Vagina (tissue), 2 donors: ENCODE measurements around the gene PSMA6. TPM values are rescaled to one million over a fixed set of nuclear protein-coding genes. Genes with fewer than 3 reads are reported as not detected.

Experiments used
- DNase-seq, 2 donors: peaks; one replicate each; pipeline ENCODE4 v3.0.0-alpha.2; 2017; ENCODE audit errors: extremely low spot score in 2 of 2
- H3K27ac ChIP-seq: fragments of 200-600 bp; sonication (generic); one replicate; pipeline ENCODE4 v1.5.1; 2019
- H3K27me3 ChIP-seq: fragments of 200-600 bp; sonication (generic); one replicate; pipeline ENCODE4 v1.5.1; 2019
- H3K36me3 ChIP-seq, 2 donors: fragments of 200-600 bp; sonication (generic); one replicate each; pipeline ENCODE4 v1.5.1; 2017 to 2019
- H3K4me1 ChIP-seq: fragments of 200-600 bp; sonication (generic); one replicate; pipeline ENCODE4 v1.5.1; 2019
- H3K4me3 ChIP-seq, 2 donors: fragments of 200-600 bp; sonication (generic); 1 replicate in 1 of 2; 2 replicates in 1 of 2; pipeline ENCODE4 v1.5.1; 2016 to 2019
- H3K9me3 ChIP-seq: fragments of 200-600 bp; sonication (generic); one replicate; pipeline ENCODE4 v1.5.1; 2019
- POLR2A ChIP-seq, 2 donors: fragments of 450-650 bp; IDR thresholded peaks; one replicate each; pipeline ENCODE4 v1.6.1; 2017; ENCODE audit warnings: antibody characterized with exemption in 2 of 2, mild to moderate bottlenecking in 2 of 2, moderate library complexity in 2 of 2
- POLR2AphosphoS5 ChIP-seq, 2 donors: sonication (generic); formaldehyde crosslinking; IDR thresholded peaks; one replicate each; pipeline ENCODE4 v1.9.0; 2017; ENCODE audit warnings: antibody characterized with exemption in 2 of 2, mild to moderate bottlenecking in 2 of 2, low read depth in 1 of 2; ENCODE audit not compliant: insufficient read depth in 1 of 2
- intact Hi-C: fragments of 100-400 bp; cut with DNase I; formaldehyde crosslinking; loops from one replicate; pipeline ENCODE4 v1.15.1; 2023
- total RNA-seq: library from RNA; depleted of rRNA; stranded (reverse); fragments of >200 nt; gene quantifications from one replicate; pipeline ENCODE4 v1.2.3, GENCODE V29; 2016
- TF ChIP-seq, protein P1 (sequence below), 3 experiments: fragments of 450-650 bp in 2 of 3; fragments of 200-600 bp in 1 of 3; sonication (generic) in 1 of 3; IDR thresholded peaks; one replicate each; pipeline ENCODE4 v1.5.1; 2017 to 2019; ENCODE audit warnings: antibody characterized with exemption in 3 of 3, mild to moderate bottlenecking in 2 of 3, moderate library complexity in 2 of 3

Gene PSMA6
- total RNA-seq, 1 donor from 2014 or later: 76.9 TPM

DNA sequence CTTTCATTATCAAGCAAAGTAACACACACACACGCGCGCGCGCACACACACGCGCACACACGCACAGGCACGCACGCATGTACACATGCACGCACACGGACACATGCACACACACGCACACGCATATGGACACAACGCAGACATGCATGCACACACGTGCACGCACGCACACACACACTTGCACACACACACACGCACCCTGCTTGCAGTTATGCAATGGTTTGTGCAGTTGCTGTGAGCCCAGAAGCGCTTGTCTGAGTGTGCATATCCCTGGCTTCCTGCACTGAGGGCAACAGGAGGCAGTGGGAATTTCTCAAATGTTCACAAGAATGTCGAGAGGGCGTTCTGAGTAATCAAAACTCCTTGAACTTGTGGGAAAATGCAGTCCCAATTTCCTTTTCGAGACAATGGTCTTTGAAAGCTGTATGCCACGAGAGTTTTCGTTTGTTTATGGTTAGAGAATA lies 70.8 kb downstream of the PSMA6 start:
- no peak for DNase-seq
- intact Hi-C loops: no loop called here
- Histone ChIP-seq H3K36me3 (no peaks in the 10 kb centered on the region), H3K9me3 (no peaks in the 10 kb centered on the region), H3K27me3 (no peaks in the 10 kb centered on the region), H3K4me1 (peaks cover 28% of the 10 kb centered on the region), H3K27ac (no peak overlapping the region), H3K4me3 (no peak overlapping the region)
- TF ChIP-seq POLR2AphosphoS5 (IDR thresholded peaks at IDR 0.05; ENCODE audit: insufficient read depth in 1 of 2, low read depth in 1 of 2) (no peak), POLR2A (IDR thresholded peaks at IDR 0.05) (no peak)
- TF ChIP-seq, protein P1, sequence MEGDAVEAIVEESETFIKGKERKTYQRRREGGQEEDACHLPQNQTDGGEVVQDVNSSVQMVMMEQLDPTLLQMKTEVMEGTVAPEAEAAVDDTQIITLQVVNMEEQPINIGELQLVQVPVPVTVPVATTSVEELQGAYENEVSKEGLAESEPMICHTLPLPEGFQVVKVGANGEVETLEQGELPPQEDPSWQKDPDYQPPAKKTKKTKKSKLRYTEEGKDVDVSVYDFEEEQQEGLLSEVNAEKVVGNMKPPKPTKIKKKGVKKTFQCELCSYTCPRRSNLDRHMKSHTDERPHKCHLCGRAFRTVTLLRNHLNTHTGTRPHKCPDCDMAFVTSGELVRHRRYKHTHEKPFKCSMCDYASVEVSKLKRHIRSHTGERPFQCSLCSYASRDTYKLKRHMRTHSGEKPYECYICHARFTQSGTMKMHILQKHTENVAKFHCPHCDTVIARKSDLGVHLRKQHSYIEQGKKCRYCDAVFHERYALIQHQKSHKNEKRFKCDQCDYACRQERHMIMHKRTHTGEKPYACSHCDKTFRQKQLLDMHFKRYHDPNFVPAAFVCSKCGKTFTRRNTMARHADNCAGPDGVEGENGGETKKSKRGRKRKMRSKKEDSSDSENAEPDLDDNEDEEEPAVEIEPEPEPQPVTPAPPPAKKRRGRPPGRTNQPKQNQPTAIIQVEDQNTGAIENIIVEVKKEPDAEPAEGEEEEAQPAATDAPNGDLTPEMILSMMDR (IDR thresholded peaks at IDR 0.05): no peak

- TF ChIP-seq POLR2A (IDR thresholded peaks at IDR 0.05): no peak
- TF ChIP-seq, protein P1 (IDR thresholded peaks at IDR 0.05): no peak
- TF ChIP-seq POLR2AphosphoS5 (IDR thresholded peaks at IDR 0.05; ENCODE audit: insufficient read depth in 1 of 2, low read depth in 1 of 2): peak; percentile 84 to 87
- peak in 1 of 2 donors; percentile 98 for DNase-seq
- intact Hi-C loops: loop anchor here (5.0 kb wide), 1 partner anchor 37 kb away; the partner anchor contains the start of gene NFKBIA
Observed at GRCh38 chr14:35365130-35366055, 73.2 kb downstream of the PSMA6 start.

DNA sequence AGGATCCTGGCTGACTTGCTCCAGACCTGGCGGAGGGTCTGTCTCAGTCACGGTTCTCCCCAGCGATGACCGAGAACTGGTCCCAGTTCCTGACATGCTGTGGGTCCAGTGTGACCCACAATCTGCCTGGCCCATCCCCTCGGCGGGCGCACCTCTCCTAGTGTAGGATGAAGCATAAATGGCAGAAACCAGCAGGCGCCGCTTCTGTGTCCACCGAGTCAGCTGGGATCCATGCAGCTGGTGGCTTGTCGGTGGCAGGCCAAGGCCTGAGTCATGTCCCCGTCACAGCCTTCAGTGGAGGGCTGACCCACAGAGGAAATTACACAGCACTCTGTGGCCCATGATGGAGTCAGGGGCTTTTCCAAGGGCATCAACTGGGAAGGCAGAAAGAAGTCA lies 73.9 kb downstream of the PSMA6 start:
- Histone ChIP-seq H3K27me3 (no peaks in the 10 kb centered on the region), H3K27ac (peak overlapping the region; percentile 85), H3K4me1 (peaks cover 43% of the 10 kb centered on the region), H3K36me3 (no peaks in the 10 kb centered on the region), H3K4me3 (no peak overlapping the region), H3K9me3 (no peaks in the 10 kb centered on the region)
- intact Hi-C loops: loop anchor here (5.0 kb wide), 1 partner anchor 36 kb away; the partner anchor contains the start of gene NFKBIA
- no peak for DNase-seq
- TF ChIP-seq POLR2A (IDR thresholded peaks at IDR 0.05) (no peak), POLR2AphosphoS5 (IDR thresholded peaks at IDR 0.05; ENCODE audit: insufficient read depth in 1 of 2, low read depth in 1 of 2) (peak in 1 of 2 donors; percentile 3)

More at GRCh38 chr14:35365130-35366055, 73.2 kb downstream of the PSMA6 start:
- Histone ChIP-seq H3K36me3 (no peaks in the 10 kb centered on the region), H3K4me3 (no peak overlapping the region), H3K9me3 (no peaks in the 10 kb centered on the region), H3K4me1 (peaks cover 43% of the 10 kb centered on the region), H3K27ac (peak overlapping the region; percentile 85), H3K27me3 (no peaks in the 10 kb centered on the region)

GRCh38 chr14:35366521-35366976 lies 74.4 kb downstream of the PSMA6 start:
- Histone ChIP-seq H3K9me3 (no peaks in the 10 kb centered on the region), H3K4me1 (peaks cover 43% of the 10 kb centered on the region), H3K27ac (peak overlapping the region; percentile 85), H3K4me3 (no peak overlapping the region), H3K36me3 (no peaks in the 10 kb centered on the region), H3K27me3 (no peaks in the 10 kb centered on the region)
- no peak for DNase-seq
- TF ChIP-seq POLR2AphosphoS5 (IDR thresholded peaks at IDR 0.05; ENCODE audit: insufficient read depth in 1 of 2, low read depth in 1 of 2) (no peak), POLR2A (IDR thresholded peaks at IDR 0.05) (no peak)
- TF ChIP-seq, protein P1 (IDR thresholded peaks at IDR 0.05): no peak
- intact Hi-C loops: loop anchor here (5.0 kb wide), 1 partner anchor 36 kb away; the partner anchor contains the start of gene NFKBIA

DNA sequence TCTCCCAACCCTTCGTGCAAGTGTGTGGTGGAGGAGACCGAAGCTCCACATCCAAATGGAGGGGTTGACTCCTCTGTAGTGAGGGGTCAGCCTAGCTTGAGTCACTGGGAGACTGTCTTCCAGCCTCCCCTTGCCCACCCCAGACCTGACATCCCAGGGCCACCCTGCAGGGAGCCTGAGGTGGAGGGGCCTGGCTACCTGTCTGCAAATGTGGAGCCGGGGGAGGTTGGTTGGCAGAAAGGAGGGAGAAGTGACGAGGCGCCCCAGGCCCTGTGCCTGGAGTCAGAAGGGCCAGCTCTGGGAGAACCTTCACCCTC lies 74.8 kb downstream of the PSMA6 start:
- DNase-seq: no peak
- Histone ChIP-seq H3K27me3 (no peaks in the 10 kb centered on the region), H3K4me1 (peaks cover 43% of the 10 kb centered on the region), H3K4me3 (no peak overlapping the region), H3K36me3 (no peaks in the 10 kb centered on the region), H3K27ac (peak overlapping the region; percentile 85), H3K9me3 (no peaks in the 10 kb centered on the region)
- TF ChIP-seq, protein P1 (IDR thresholded peaks at IDR 0.05): no peak
- no peak for TF ChIP-seq POLR2AphosphoS5 (IDR thresholded peaks at IDR 0.05; ENCODE audit: insufficient read depth in 1 of 2, low read depth in 1 of 2)
- no peak for TF ChIP-seq POLR2A (IDR thresholded peaks at IDR 0.05)
- intact Hi-C loops: loop anchor here (5.0 kb wide), 1 partner anchor 35 kb away; the partner anchor contains the start of gene NFKBIA

Other genes with a start within 250 kb of the PSMA6 start
- gene FAM177A1, start 246.1 kb upstream of the PSMA6 start, total RNA-seq: 41.3 TPM
- gene PPP2R3C, start 170.4 kb upstream of the PSMA6 start, total RNA-seq: 14.5 TPM
- 11.0 TPM for gene PRORP, start 169.8 kb upstream of the PSMA6 start, total RNA-seq
- 1,179 TPM for gene NFKBIA, start 112.4 kb downstream of the PSMA6 start, total RNA-seq
- 0.98 TPM for gene INSM2, start 241.8 kb downstream of the PSMA6 start, total RNA-seq